GM18909 (cell line): ENCODE results near the gene HOXC4.

ENCODE experiments used
- ATAC-seq: cut with Tn5 transposase; IDR thresholded peaks from one replicate; pipeline ENCODE4 v1.9.1; 2021; ENCODE audit warnings: mild to moderate bottlenecking; ENCODE audit not compliant: unreplicated experiment, poor library complexity

HOXC4 gene

GRCh38 chr12:54027442-54027786 is 26.2 kb upstream of the HOXC4 start:
- no peak for ATAC-seq

GRCh38 chr12:54028314-54029201 is 25.1 kb upstream of the HOXC4 start, which contains the start of gene HOXC6:
TSS of gene HOXC6 (plus strand) at chr12:54028440. CDS start at chr12:54028522, 82 bp downstream.
- ATAC-seq = no peak

- no peak for ATAC-seq
Observed at GRCh38 chr12:54029529-54030441, 23.9 kb upstream of the HOXC4 start.

- no peak for ATAC-seq
Observed at GRCh38 chr12:54030442-54030801, 23.2 kb upstream of the HOXC4 start.

- no peak for ATAC-seq
Observed at GRCh38 chr12:54030889-54031471, 22.7 kb upstream of the HOXC4 start.

GRCh38 chr12:54031480-54031879 is 22.2 kb upstream of the HOXC4 start:
- ATAC-seq = no peak

GRCh38 chr12:54032086-54032619 is 21.5 kb upstream of the HOXC4 start:
- ATAC-seq = no peak

- ATAC-seq = no peak
Observed at GRCh38 chr12:54032627-54033100, 21.0 kb upstream of the HOXC4 start, which contains the start of gene HOXC5. TSS of gene HOXC5 (plus strand) at chr12:54033050. CDS start at chr12:54033123, 73 bp downstream.

- ATAC-seq = no peak
Observed at GRCh38 chr12:54033106-54033979, 20.3 kb upstream of the HOXC4 start.

- no peak for ATAC-seq
Observed at GRCh38 chr12:54033980-54034784, 19.5 kb upstream of the HOXC4 start.

GRCh38 chr12:54034785-54035310 is 18.8 kb upstream of the HOXC4 start:
- no peak for ATAC-seq

- ATAC-seq = no peak
Observed at GRCh38 chr12:54035568-54036264, 17.9 kb upstream of the HOXC4 start.

GRCh38 chr12:54036620-54037359 is 16.8 kb upstream of the HOXC4 start:
- peak; percentile 48 for ATAC-seq

- no peak for ATAC-seq
Observed at GRCh38 chr12:54037360-54038283, 16.0 kb upstream of the HOXC4 start.

- ATAC-seq = no peak
Observed at GRCh38 chr12:54038284-54038870, 15.3 kb upstream of the HOXC4 start.
